Skin of body (tissue), 2 donors: ENCODE measurements around the gene CTAGE15. TPM values are rescaled to one million over a fixed set of nuclear protein-coding genes. Genes with fewer than 3 reads are reported as not detected.

ENCODE experiments used
- small RNA-seq: library from RNA; depleted of rRNA; stranded (forward); fragments of <200 nt; gene quantifications from one replicate; pipeline ENCODE3, GENCODE V24; 2014; ENCODE audit warnings: low replicate concordance
- total RNA-seq: library from RNA; depleted of rRNA; stranded (reverse); fragments of >200 nt; gene quantifications from one replicate; pipeline ENCODE4 v1.2.3, GENCODE V29; 2014

The CTAGE15 gene
- total RNA-seq, 1 donor from 2014 or later, result 5.9 TPM

Small RNAs within 50 kb of the gene (small RNA-seq; reads per million reads assigned to genes)
- gene AC073264.2, result not detected
- not detected for gene RNU6-162P

Other genes starting within 250 kb of the CTAGE15 start
- 0.59 TPM for gene FAM131B, start 209.1 kb upstream of the CTAGE15 start, total RNA-seq
- 27.1 TPM for gene ZYX, start 190.5 kb upstream of the CTAGE15 start, total RNA-seq
- gene EPHA1, start 162.9 kb upstream of the CTAGE15 start, total RNA-seq, result 16.2 TPM
- gene TAS2R60, start 128.3 kb upstream of the CTAGE15 start, total RNA-seq, result not detected
- gene TAS2R41, start 93.9 kb upstream of the CTAGE15 start, total RNA-seq, result not detected
- gene TCAF2, start 49.2 kb downstream of the CTAGE15 start, total RNA-seq, result 1.2 TPM
- gene CTAGE6, start 185.9 kb downstream of the CTAGE15 start, total RNA-seq, result 1.3 TPM